ENCODE data around the gene CSTA.

Gene CSTA

GRCh38 chr3:122382888-122383666 is 58.0 kb downstream of the CSTA start, which contains the start of gene MIX23:
MIX23 (minus strand) TSS chr3:122383231; CDS start chr3:122383224, 7 bp downstream.
- peak; percentile 76 for DNase-seq

- DNase-seq = peak; percentile 78
Measured at GRCh38 chr3:122383771-122384697, 59.0 kb downstream of the CSTA start, which contains the start of gene FAM162A. FAM162A (plus strand) TSS chr3:122384182; CDS start chr3:122384266, 84 bp downstream.

- DNase-seq = no peak
Measured at GRCh38 chr3:122387709-122388108, 62.7 kb downstream of the CSTA start.

GRCh38 chr3:122389197-122389596 is 64.1 kb downstream of the CSTA start:
- DNase-seq = no peak

- no peak for DNase-seq
Measured at GRCh38 chr3:122389892-122390291, 64.8 kb downstream of the CSTA start.

GRCh38 chr3:122390665-122391064 is 65.6 kb downstream of the CSTA start:
- DNase-seq = no peak

Measured in NCI-H774 (cell line).